Hematopoietic multipotent progenitor cell treated with erythropoietin and hydrocortisone succinate and interleukin-3 and kit ligand, for 6 days (in vitro differentiated cells): ENCODE data around the gene CDH18.
A peak's percentile ranks its signal among the peaks of the same experiment; 100 is the strongest.

Source experiments
- DNase-seq: peaks from one replicate; pipeline ENCODE4 v3.0.0-alpha.2; 2015

Gene CDH18

GRCh38 chr5:19987612-19988361 is at the start of gene CDH18:
Gene CDH18 (minus strand): TSS chr5:19988200. CDS start chr5:19838986, 149,214 bp downstream.
- DNase-seq = no peak

- no peak for DNase-seq
Measured at GRCh38 chr5:20034717-20035116, 46.7 kb upstream of the CDH18 start.

GRCh38 chr5:20033881-20034280 is 45.9 kb upstream of the CDH18 start:
- DNase-seq = no peak

- DNase-seq = peak; percentile 7
Measured at GRCh38 chr5:20032896-20033295, 44.9 kb upstream of the CDH18 start.

GRCh38 chr5:20030125-20030524 is 42.1 kb upstream of the CDH18 start:
- DNase-seq = no peak

GRCh38 chr5:20029266-20029665 is 41.3 kb upstream of the CDH18 start:
- DNase-seq = no peak

GRCh38 chr5:20028506-20028905 is 40.5 kb upstream of the CDH18 start:
- no peak for DNase-seq

- DNase-seq = no peak
Measured at GRCh38 chr5:20023686-20024180, 35.7 kb upstream of the CDH18 start.

GRCh38 chr5:20020247-20020646 is 32.2 kb upstream of the CDH18 start:
- DNase-seq = no peak

- DNase-seq = no peak
Measured at GRCh38 chr5:20017021-20017420, 29.0 kb upstream of the CDH18 start.

- DNase-seq = no peak
Measured at GRCh38 chr5:20000416-20000815, 12.4 kb upstream of the CDH18 start.

- no peak for DNase-seq
Measured at GRCh38 chr5:19988457-19988856, 457 bp upstream of the CDH18 start.

- DNase-seq = no peak
Measured at GRCh38 chr5:19986806-19987205, 1.2 kb downstream of the CDH18 start.

GRCh38 chr5:19986031-19986619 is 1.9 kb downstream of the CDH18 start:
- DNase-seq = no peak

- no peak for DNase-seq
Measured at GRCh38 chr5:19978476-19978875, 9.5 kb downstream of the CDH18 start.

GRCh38 chr5:19977099-19977498 is 10.9 kb downstream of the CDH18 start:
- DNase-seq = no peak

- DNase-seq = no peak
Measured at GRCh38 chr5:19975795-19976194, 12.2 kb downstream of the CDH18 start.

GRCh38 chr5:19960451-19960850 is 27.5 kb downstream of the CDH18 start:
- DNase-seq = no peak

- DNase-seq = no peak
Measured at GRCh38 chr5:19959830-19960384, 28.1 kb downstream of the CDH18 start.

GRCh38 chr5:19950897-19951296 is 37.1 kb downstream of the CDH18 start:
- DNase-seq = no peak

- DNase-seq = no peak
Measured at GRCh38 chr5:19940192-19940591, 47.8 kb downstream of the CDH18 start.

- no peak for DNase-seq
Measured at GRCh38 chr5:19930451-19930850, 57.5 kb downstream of the CDH18 start.

- DNase-seq = no peak
Measured at GRCh38 chr5:19928562-19929421, 59.2 kb downstream of the CDH18 start.
